ENCODE results near the gene CDHR5. TPM values are rescaled to one million over a fixed set of nuclear protein-coding genes. Genes with fewer than 3 reads are reported as not detected.

CDHR5 gene
- total and polyA plus RNA-seq, 2 of the 4 experiments (the other 2 are of a cell fraction): not detected

GRCh38 chr11:601573-602245 is 23.0 kb downstream of the CDHR5 start:
- Histone ChIP-seq H4K8ac (ENCODE audit: low read depth in 2 of 2, low read length in 2 of 2) (no peak overlapping the region), H3K14ac (replicated peaks; ENCODE audit: low read depth, low read length) (no peak overlapping the region), H3K27me3 (ENCODE audit: control insufficient read depth, insufficient read depth, low read length) (no peaks in the 10 kb centered on the region), H3K4ac (ENCODE audit: low read depth, low read length) (no peak overlapping the region), H3K79me1 (ENCODE audit: low read depth in 1 of 2, low read length in 2 of 2) (peaks cover 11 to 35% of the 10 kb centered on the region in 2 experiments), H3K9me1 (ENCODE audit: insufficient read depth, low read length) (no peaks in the 10 kb centered on the region), H3K36me3 (ENCODE audit: control insufficient read depth, insufficient read depth, low read length) (peaks cover 76% of the 10 kb centered on the region), H3K4me3 (ENCODE audit: insufficient read depth, low read depth, low read length) (no peak overlapping the region), H4K91ac (ENCODE audit: insufficient read depth, low read depth, low read length) (no peak overlapping the region), H2BK20ac (ENCODE audit: low read depth, low read length) (no peak overlapping the region), H2BK120ac (ENCODE audit: low read depth, low read length) (no peak overlapping the region), H2AK9ac (replicated peaks; ENCODE audit: low read depth, low read length, poor library complexity) (no peak overlapping the region), H3K56ac (ENCODE audit: extremely low read depth, insufficient read depth, low read length) (no peak overlapping the region), H3K4me2 (ENCODE audit: low read depth, low read length) (no peak overlapping the region), H2BK15ac (ENCODE audit: low read depth, low read length) (no peak overlapping the region), H3K23ac (ENCODE audit: low read depth, low read length) (no peak overlapping the region), H4K20me1 (ENCODE audit: insufficient read depth, low read length) (peaks cover 8% of the 10 kb centered on the region), H3K4me1 (ENCODE audit: control insufficient read depth, insufficient read depth, low read length) (no peaks in the 10 kb centered on the region), H3K9me3 (ENCODE audit: control insufficient read depth, insufficient read depth, low read length) (no peaks in the 10 kb centered on the region), H3K9ac (ENCODE audit: low read depth, low read length) (no peak overlapping the region), H2AFZ (replicated peaks; ENCODE audit: low read length, poor library complexity) (no peak overlapping the region), H2AK5ac (ENCODE audit: low read depth, low read length) (no peak overlapping the region), H3K27ac (ENCODE audit: insufficient read depth, low read length) (no peak overlapping the region), H2BK5ac (ENCODE audit: low read depth, low read length, poor library complexity, severe bottlenecking) (no peak overlapping the region), H4K5ac (ENCODE audit: low read depth, low read length) (no peak overlapping the region), H3K18ac (ENCODE audit: low read depth, low read length) (no peak overlapping the region)
- intact Hi-C loops (cut with micrococcal nuclease): no loop called here
- in situ Hi-C loops (cut with MboI; ENCODE audit: low sequenced_read_pairs): no loop called here
- TF ChIP-seq USF2 (IDR thresholded peaks at IDR 0.05; ENCODE audit: low read depth, low read length) (no peak), RFX5 (IDR thresholded peaks at IDR 0.05; ENCODE audit: low read depth, low read length) (no peak), FOS (IDR thresholded peaks at IDR 0.05; ENCODE audit: low read depth, low read length) (no peak), NFE2L2 (IDR thresholded peaks at IDR 0.05; ENCODE audit: low read depth, low read length) (no peak), MAZ (IDR thresholded peaks at IDR 0.05; ENCODE audit: borderline replicate concordance, low read depth, low read length) (no peak), POLR2A (IDR thresholded peaks at IDR 0.05; ENCODE audit: low read depth, low read length) (no peak), CHD1 (IDR thresholded peaks at IDR 0.05; ENCODE audit: low read depth, low read length) (no peak), MXI1 (IDR thresholded peaks at IDR 0.05; ENCODE audit: borderline replicate concordance, low read depth, low read length) (no peak)
- TF ChIP-seq, protein P1, sequence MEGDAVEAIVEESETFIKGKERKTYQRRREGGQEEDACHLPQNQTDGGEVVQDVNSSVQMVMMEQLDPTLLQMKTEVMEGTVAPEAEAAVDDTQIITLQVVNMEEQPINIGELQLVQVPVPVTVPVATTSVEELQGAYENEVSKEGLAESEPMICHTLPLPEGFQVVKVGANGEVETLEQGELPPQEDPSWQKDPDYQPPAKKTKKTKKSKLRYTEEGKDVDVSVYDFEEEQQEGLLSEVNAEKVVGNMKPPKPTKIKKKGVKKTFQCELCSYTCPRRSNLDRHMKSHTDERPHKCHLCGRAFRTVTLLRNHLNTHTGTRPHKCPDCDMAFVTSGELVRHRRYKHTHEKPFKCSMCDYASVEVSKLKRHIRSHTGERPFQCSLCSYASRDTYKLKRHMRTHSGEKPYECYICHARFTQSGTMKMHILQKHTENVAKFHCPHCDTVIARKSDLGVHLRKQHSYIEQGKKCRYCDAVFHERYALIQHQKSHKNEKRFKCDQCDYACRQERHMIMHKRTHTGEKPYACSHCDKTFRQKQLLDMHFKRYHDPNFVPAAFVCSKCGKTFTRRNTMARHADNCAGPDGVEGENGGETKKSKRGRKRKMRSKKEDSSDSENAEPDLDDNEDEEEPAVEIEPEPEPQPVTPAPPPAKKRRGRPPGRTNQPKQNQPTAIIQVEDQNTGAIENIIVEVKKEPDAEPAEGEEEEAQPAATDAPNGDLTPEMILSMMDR (conservative IDR thresholded peaks at IDR 0.05; ENCODE audit: low read depth, low read length): no peak
- 92% methylated on average over 11 of the region's 23 CpGs; no CpG with 5 or more reads in 1 of the 2 experiments for WGBS, 2 experiments (ENCODE audit: extremely low coverage in 2 of 2, insufficient read length in 1 of 2)
- ChIA-PET CTCF (no interaction called here), POLR2A (ENCODE audit: unreplicated experiment) (no interaction called here)
- dilution Hi-C loops (cut with HindIII; ENCODE audit: low sequenced_read_pairs, unreplicated experiment): no loop called here
- no peak for ATAC-seq (ENCODE audit: low read depth)
- BruUV-seq (replicated peaks): no TSS peak
- DNase-seq: no peak

Data from IMR-90 (cell line).